ENCODE measurements around the gene SOX6. TPM values are rescaled to one million over a fixed set of nuclear protein-coding genes. Genes with fewer than 3 reads are reported as not detected.
A peak's percentile ranks its signal among the peaks of the same experiment; 100 is the strongest.

SOX6 gene
- total and polyA plus RNA-seq, 2 donors (not counting 1 experiment from before 2014, with no cell fraction given) = 3.0 to 5.1 TPM

DNA sequence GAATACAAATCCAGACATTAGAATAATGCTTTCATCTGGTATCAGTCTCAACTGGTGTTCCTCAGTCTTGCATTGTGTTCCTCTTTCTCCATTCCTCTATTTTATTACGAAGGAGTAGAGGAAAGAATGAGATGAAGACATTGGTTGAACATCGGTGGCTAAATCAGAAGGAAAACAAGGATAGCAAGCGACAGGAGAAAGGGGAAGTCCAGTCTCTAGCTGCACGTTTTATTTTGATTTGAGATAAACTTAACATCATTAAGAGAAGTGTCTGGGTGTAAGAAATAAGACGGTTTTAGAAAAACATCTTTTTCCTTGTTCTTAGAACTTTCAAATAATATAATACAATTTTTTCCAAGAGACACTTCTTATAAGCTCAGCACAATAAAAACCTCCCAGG, 6.2 kb downstream of the SOX6 start:
- no peak overlapping the region for H3K9ac ChIP-seq (ENCODE audit: insufficient read depth, low read length)
- no peaks in the 10 kb centered on the region for H3K27me3 ChIP-seq (ENCODE audit: control insufficient read depth, insufficient read depth, low read length)
- no peak overlapping the region for H3K4me3 ChIP-seq (replicated peaks in 1 of 4; ENCODE audit: control extremely low read depth in 1 of 4, insufficient read depth in 1 of 4, low read depth in 3 of 4, low read length in 4 of 4)
- no peaks in the 10 kb centered on the region for H3K36me3 ChIP-seq (ENCODE audit: control insufficient read depth, insufficient read depth, low read length)
- no peaks in the 10 kb centered on the region for H3K9me3 ChIP-seq (ENCODE audit: control insufficient read depth, insufficient read depth, low read depth, low read length)
- H3K79me2 ChIP-seq (ENCODE audit: control insufficient read depth, insufficient read depth, low read length) = no peaks in the 10 kb centered on the region
- H4K20me1 ChIP-seq (ENCODE audit: control insufficient read depth, extremely low read depth, insufficient read depth, low read length) = no peaks in the 10 kb centered on the region
- no peak overlapping the region for H2AFZ ChIP-seq (ENCODE audit: low read length)
- no peak overlapping the region for H3K4me2 ChIP-seq (ENCODE audit: extremely low read depth, insufficient read depth, low read length)
- H3K4me1 ChIP-seq (ENCODE audit: control insufficient read depth, extremely low read depth, insufficient read depth, low read length) = no peaks in the 10 kb centered on the region
- DNase-seq (ENCODE audit: low read depth in 2 of 2) = no peak
- H3K27ac ChIP-seq (ENCODE audit: insufficient read depth, low read length) = no peak overlapping the region
- TF ChIP-seq EZH2 (IDR thresholded peaks at IDR 0.05; ENCODE audit: low read length, missing control alignments) = no peak
- TF ChIP-seq, protein P1, sequence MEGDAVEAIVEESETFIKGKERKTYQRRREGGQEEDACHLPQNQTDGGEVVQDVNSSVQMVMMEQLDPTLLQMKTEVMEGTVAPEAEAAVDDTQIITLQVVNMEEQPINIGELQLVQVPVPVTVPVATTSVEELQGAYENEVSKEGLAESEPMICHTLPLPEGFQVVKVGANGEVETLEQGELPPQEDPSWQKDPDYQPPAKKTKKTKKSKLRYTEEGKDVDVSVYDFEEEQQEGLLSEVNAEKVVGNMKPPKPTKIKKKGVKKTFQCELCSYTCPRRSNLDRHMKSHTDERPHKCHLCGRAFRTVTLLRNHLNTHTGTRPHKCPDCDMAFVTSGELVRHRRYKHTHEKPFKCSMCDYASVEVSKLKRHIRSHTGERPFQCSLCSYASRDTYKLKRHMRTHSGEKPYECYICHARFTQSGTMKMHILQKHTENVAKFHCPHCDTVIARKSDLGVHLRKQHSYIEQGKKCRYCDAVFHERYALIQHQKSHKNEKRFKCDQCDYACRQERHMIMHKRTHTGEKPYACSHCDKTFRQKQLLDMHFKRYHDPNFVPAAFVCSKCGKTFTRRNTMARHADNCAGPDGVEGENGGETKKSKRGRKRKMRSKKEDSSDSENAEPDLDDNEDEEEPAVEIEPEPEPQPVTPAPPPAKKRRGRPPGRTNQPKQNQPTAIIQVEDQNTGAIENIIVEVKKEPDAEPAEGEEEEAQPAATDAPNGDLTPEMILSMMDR (conservative IDR thresholded peaks at IDR 0.05 in 1 of 2, IDR thresholded peaks at IDR 0.05 in 1 of 2; ENCODE audit: low read depth in 1 of 2, low read length in 2 of 2) = no peak

DNA sequence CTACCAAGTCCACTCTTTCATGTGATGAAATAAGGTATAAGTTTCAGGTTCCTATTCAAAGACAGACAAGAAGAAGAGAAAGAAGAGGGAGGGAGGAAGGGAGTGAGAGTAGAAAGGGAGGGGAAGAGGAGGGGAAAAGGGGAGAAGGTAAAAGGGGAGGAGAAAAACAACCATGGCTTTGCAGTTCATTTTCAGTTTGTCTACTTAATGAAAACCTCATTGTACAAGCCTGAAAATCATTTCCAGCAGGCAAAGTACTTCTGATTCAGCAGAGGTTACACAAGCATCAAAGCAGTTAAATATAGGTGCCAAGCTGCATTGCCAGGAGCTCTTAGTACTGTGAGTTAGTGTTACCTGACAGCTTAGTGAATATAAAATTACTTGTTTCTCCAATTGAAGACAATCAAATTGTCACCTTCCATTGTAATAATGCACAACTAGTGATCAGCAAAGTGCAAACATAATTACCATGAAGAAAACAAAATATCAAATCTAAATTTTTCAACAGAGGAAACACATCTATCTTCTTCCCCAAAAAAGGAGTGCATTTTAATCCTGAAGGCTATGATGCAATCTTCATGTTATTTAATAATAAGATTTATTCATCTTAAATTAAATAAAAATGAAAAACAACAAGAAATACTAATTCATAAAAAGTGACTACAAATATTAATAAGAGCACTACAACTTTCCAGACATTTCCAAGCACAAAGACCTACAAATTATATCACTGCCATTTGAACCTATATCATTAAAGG, 8.2 kb downstream of the SOX6 start:
- no peaks in the 10 kb centered on the region for H3K9me3 ChIP-seq (ENCODE audit: control insufficient read depth, insufficient read depth, low read depth, low read length)
- H3K9ac ChIP-seq (ENCODE audit: insufficient read depth, low read length) = no peak overlapping the region
- no peak overlapping the region for H3K27ac ChIP-seq (ENCODE audit: insufficient read depth, low read length)
- no peaks in the 10 kb centered on the region for H3K4me1 ChIP-seq (ENCODE audit: control insufficient read depth, extremely low read depth, insufficient read depth, low read length)
- DNase-seq (ENCODE audit: low read depth in 2 of 2) = peak; percentile 2 to 3
- H3K79me2 ChIP-seq (ENCODE audit: control insufficient read depth, insufficient read depth, low read length) = no peaks in the 10 kb centered on the region
- H4K20me1 ChIP-seq (ENCODE audit: control insufficient read depth, extremely low read depth, insufficient read depth, low read length) = no peaks in the 10 kb centered on the region
- H3K4me3 ChIP-seq (replicated peaks in 1 of 4; ENCODE audit: control extremely low read depth in 1 of 4, insufficient read depth in 1 of 4, low read depth in 3 of 4, low read length in 4 of 4) = no peak overlapping the region
- H3K27me3 ChIP-seq (ENCODE audit: control insufficient read depth, insufficient read depth, low read length) = no peaks in the 10 kb centered on the region
- H2AFZ ChIP-seq (ENCODE audit: low read length) = no peak overlapping the region
- TF ChIP-seq EZH2 (IDR thresholded peaks at IDR 0.05; ENCODE audit: low read length, missing control alignments) = no peak
- TF ChIP-seq, protein P1 (conservative IDR thresholded peaks at IDR 0.05 in 1 of 2, IDR thresholded peaks at IDR 0.05 in 1 of 2; ENCODE audit: low read depth in 1 of 2, low read length in 2 of 2) = no peak
- H3K36me3 ChIP-seq (ENCODE audit: control insufficient read depth, insufficient read depth, low read length) = no peaks in the 10 kb centered on the region
- H3K4me2 ChIP-seq (ENCODE audit: extremely low read depth, insufficient read depth, low read length) = no peak overlapping the region

DNA sequence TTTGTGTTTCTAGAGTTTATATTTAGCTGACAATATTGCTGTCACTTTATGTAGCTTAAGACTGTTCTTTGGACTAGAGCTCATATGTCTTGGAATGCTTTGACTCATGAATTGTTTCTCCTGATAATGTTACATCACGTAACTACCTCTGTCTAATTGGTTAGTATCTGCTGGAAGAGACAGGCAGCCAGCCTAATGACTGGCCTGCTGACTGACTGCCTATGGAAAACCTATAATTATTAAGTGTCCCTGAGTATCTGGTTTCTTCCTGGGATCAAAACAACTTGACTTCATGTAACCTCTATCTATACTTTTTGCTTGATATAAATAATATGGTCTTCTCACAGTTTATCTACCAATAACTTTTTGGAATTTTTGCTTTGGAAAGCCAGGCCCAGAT, 9.4 kb downstream of the SOX6 start:
- Histone ChIP-seq H3K36me3 (ENCODE audit: control insufficient read depth, insufficient read depth, low read length) (no peaks in the 10 kb centered on the region), H2AFZ (ENCODE audit: low read length) (no peak overlapping the region), H3K9me3 (ENCODE audit: control insufficient read depth, insufficient read depth, low read depth, low read length) (no peaks in the 10 kb centered on the region), H3K4me2 (ENCODE audit: extremely low read depth, insufficient read depth, low read length) (no peak overlapping the region), H3K27me3 (ENCODE audit: control insufficient read depth, insufficient read depth, low read length) (no peaks in the 10 kb centered on the region), H3K79me2 (ENCODE audit: control insufficient read depth, insufficient read depth, low read length) (no peaks in the 10 kb centered on the region), H3K4me1 (ENCODE audit: control insufficient read depth, extremely low read depth, insufficient read depth, low read length) (no peaks in the 10 kb centered on the region), H3K4me3 (replicated peaks in 1 of 4; ENCODE audit: control extremely low read depth in 1 of 4, insufficient read depth in 1 of 4, low read depth in 3 of 4, low read length in 4 of 4) (no peak overlapping the region), H3K27ac (ENCODE audit: insufficient read depth, low read length) (no peak overlapping the region), H3K9ac (ENCODE audit: insufficient read depth, low read length) (no peak overlapping the region), H4K20me1 (ENCODE audit: control insufficient read depth, extremely low read depth, insufficient read depth, low read length) (no peaks in the 10 kb centered on the region)
- DNase-seq (ENCODE audit: low read depth in 2 of 2) = peak; percentile 5 to 62
- TF ChIP-seq EZH2 (IDR thresholded peaks at IDR 0.05; ENCODE audit: low read length, missing control alignments) = no peak
- TF ChIP-seq, protein P1 (conservative IDR thresholded peaks at IDR 0.05 in 1 of 2, IDR thresholded peaks at IDR 0.05 in 1 of 2; ENCODE audit: low read depth in 1 of 2, low read length in 2 of 2) = no peak

Data from fibroblast of lung (primary cell).